AG04449 (cell line): ENCODE data around the gene LRP10.
A peak's percentile ranks its signal among the peaks of the same experiment; 100 is the strongest.

Source experiments
- CTCF ChIA-PET: fragments of 350-600 bp; formaldehyde crosslinking; extraction: SDS; loops from one replicate; lab custom pipeline; 2021; ENCODE audit warnings: antibody characterized with exemption; lab: Yijun Ruan, JAX
- POLR2A ChIA-PET: fragments of 400-600, 350-600 bp; formaldehyde crosslinking; extraction: SDS; loops from one replicate; lab custom pipeline; 2020; ENCODE audit warnings: antibody characterized with exemption, inconsistent platforms; lab: Yijun Ruan, JAX
- DNase-seq: peaks from one replicate; pipeline ENCODE4 v3.0.0-alpha.2; 2010; ENCODE audit warnings: low read depth, low spot score
- H3K4me3 ChIP-seq: 2 replicates; pipeline ENCODE4 v1.5.1; 2011; ENCODE audit warnings: low read depth, mild to moderate bottlenecking, control low read depth, low read length
- CTCF ChIP-seq: IDR thresholded peaks from one replicate; pipeline ENCODE4 v1.5.1; 2011; ENCODE audit warnings: mild to moderate bottlenecking, moderate library complexity, low read length, control low read depth, inconsistent platforms; ENCODE audit not compliant: insufficient read depth; ENCODE audit errors: missing control alignments

LRP10 gene

GRCh38 chr14:22837750-22838538, 33.6 kb upstream of the LRP10 start:
- ChIA-PET POLR2A (interaction anchor here (0.7 to 9.2 kb wide), 11 partner anchors 8 to 449 kb away, joined by 3 to 158 read pairs (median 4); partner anchors contain the start of gene MRPL52), CTCF (interaction anchor here (0.9 to 13.5 kb wide), 14 partner anchors 7 to 282 kb away, joined by 3 to 272 read pairs (median 6); no protein-coding TSS in a partner anchor)
- peak overlapping the region; percentile 90 for H3K4me3 ChIP-seq
- TF ChIP-seq CTCF = no peak
- no peak for DNase-seq

- no peak for TF ChIP-seq CTCF
- no peak for DNase-seq
- POLR2A ChIA-PET = interaction anchor here (0.7 to 9.2 kb wide), 7 partner anchors 9 to 282 kb away, joined by 3 to 158 read pairs (median 7); partner anchors contain the start of gene MRPL52
- CTCF ChIA-PET = interaction anchor here (0.9 to 13.5 kb wide), 11 partner anchors 8 to 282 kb away, joined by 3 to 272 read pairs (median 10); no protein-coding TSS in a partner anchor
- peak overlapping the region; percentile 90 for H3K4me3 ChIP-seq
Observed at GRCh38 chr14:22838631-22839041, 32.9 kb upstream of the LRP10 start.

GRCh38 chr14:22839159-22839779, 32.3 kb upstream of the LRP10 start:
- no peak for TF ChIP-seq CTCF
- DNase-seq = no peak
- ChIA-PET CTCF (interaction anchor here (1.1 to 13.5 kb wide), 10 partner anchors 9 to 283 kb away, joined by 4 to 272 read pairs (median 12); no protein-coding TSS in a partner anchor), POLR2A (interaction anchor here (1.2 to 9.2 kb wide), 4 partner anchors 9 to 20 kb away, joined by 3 to 158 read pairs (median 12); partner anchors contain the start of gene MRPL52)
- H3K4me3 ChIP-seq = peak overlapping the region; percentile 90

- no peak for DNase-seq
- no peak overlapping the region for H3K4me3 ChIP-seq
- POLR2A ChIA-PET = interaction anchor here (0.7 to 9.2 kb wide), 3 partner anchors 9 to 75 kb away, joined by 3 to 158 read pairs (median 3); no protein-coding TSS in a partner anchor
- CTCF ChIA-PET = interaction anchor here (0.9 to 13.5 kb wide), 4 partner anchors 9 to 284 kb away, joined by 3 to 272 read pairs (median 4); no protein-coding TSS in a partner anchor
- TF ChIP-seq CTCF = no peak
Observed at GRCh38 chr14:22841311-22841710, 30.2 kb upstream of the LRP10 start.

- POLR2A ChIA-PET = interaction anchor here (9.2 kb wide), 1 partner anchor 8 kb away, joined by 158 read pairs; no protein-coding TSS in a partner anchor
Observed at GRCh38 chr14:22841769-22842168, 29.8 kb upstream of the LRP10 start.

More at GRCh38 chr14:22841769-22842168, 29.8 kb upstream of the LRP10 start:
- CTCF ChIA-PET = interaction anchor here (1.7 to 13.5 kb wide), 2 partner anchors 9 to 31 kb away, joined by 4 to 272 read pairs; no protein-coding TSS in a partner anchor
- no peak overlapping the region for H3K4me3 ChIP-seq
- no peak for DNase-seq
- no peak for TF ChIP-seq CTCF
